ENCODE data around the gene SIRT4. TPM values are rescaled to one million over a fixed set of nuclear protein-coding genes. Genes with fewer than 3 reads are reported as not detected.

Gene SIRT4
- total and polyA plus RNA-seq, 2 of the 13 experiments (the other 11 are each of a cell fraction or from before 2014, with no cell fraction given): 3.4 to 5.8 TPM

DNA sequence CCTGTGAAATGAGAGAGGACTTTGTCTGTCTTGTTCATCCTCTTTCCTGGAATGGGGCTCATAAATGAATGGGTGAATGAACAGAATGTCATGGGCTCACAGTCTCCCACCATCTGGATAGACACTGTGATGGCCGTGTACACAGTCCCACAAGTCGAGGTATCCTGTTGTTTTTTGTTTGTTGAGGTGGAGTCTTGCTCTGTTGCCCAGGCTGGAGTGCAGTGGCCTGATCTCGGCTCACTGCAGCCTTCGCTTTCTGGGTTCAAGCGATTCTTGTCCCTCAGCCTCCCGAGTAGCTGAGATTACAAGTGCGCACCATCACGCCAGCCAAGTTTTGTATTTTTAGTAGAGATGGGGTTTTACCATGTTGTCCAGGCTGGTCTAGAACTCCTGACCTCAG, 41.6 kb downstream of the SIRT4 start:
- Histone ChIP-seq H3K4me1 (ENCODE audit: insufficient read depth, low read length) (peaks cover 34% of the 10 kb centered on the region), H4K20me1 (ENCODE audit: insufficient read depth, low read length) (no peaks in the 10 kb centered on the region), H3K27ac (ENCODE audit: extremely low read length, insufficient read depth, low read length) (no peak overlapping the region), H3K4me3 (replicated peaks in 1 of 3; ENCODE audit: insufficient read depth in 1 of 3, low read depth in 2 of 3, low read length in 3 of 3) (no peak overlapping the region), H3K36me3 (replicated peaks in 1 of 2; ENCODE audit: control insufficient read depth in 1 of 2, insufficient read depth in 2 of 2, low read length in 2 of 2) (no peaks in the 10 kb centered on the region), H3K9me3 (ENCODE audit: low read length) (no peaks in the 10 kb centered on the region), H3K79me2 (ENCODE audit: insufficient read depth, low read length) (no peaks in the 10 kb centered on the region), H3K4me2 (ENCODE audit: low read depth, low read length) (no peak overlapping the region), H3K27me3 (ENCODE audit: control insufficient read depth in 1 of 2, insufficient read depth in 2 of 2, low read length in 2 of 2) (no peaks in the 10 kb centered on the region), H2AFZ (ENCODE audit: low read length) (no peak overlapping the region), H3K9ac (ENCODE audit: insufficient read depth, low read depth, low read length) (no peak overlapping the region)
- intact Hi-C loops (cut with micrococcal nuclease; ENCODE audit: unreplicated experiment) (no loop called here), in situ Hi-C loops (cut with HindIII; ENCODE audit: extremely low pct_ligation_motif_present, low pct_unique_long_range_greater_than_20kb) (no loop called here)
- 48% methylated on average over 8 of the region's 8 CpGs for WGBS (ENCODE audit: low lambda C conversion rate)
- TF ChIP-seq ZNF547 (CRISPR knock-in tag; IDR thresholded peaks at IDR 0.05) (no peak), STAT5B (CRISPR knock-in tag; IDR thresholded peaks at IDR 0.05) (no peak), NRL (CRISPR knock-in tag; IDR thresholded peaks at IDR 0.05; ENCODE audit: borderline replicate concordance) (no peak), GPN1 (CRISPR knock-in tag; IDR thresholded peaks at IDR 0.05; ENCODE audit: borderline replicate concordance) (no peak), ZNF431 (CRISPR knock-in tag; IDR thresholded peaks at IDR 0.05; ENCODE audit: borderline replicate concordance, low read depth) (no peak), ZNF292 (CRISPR knock-in tag; IDR thresholded peaks at IDR 0.05; ENCODE audit: borderline replicate concordance, low read depth) (no peak), CHD2 (IDR thresholded peaks at IDR 0.05; ENCODE audit: low read depth, low read length) (no peak), ZKSCAN1 (IDR thresholded peaks at IDR 0.05; ENCODE audit: low read length) (no peak), RBM22 (optimal IDR thresholded peaks at IDR 0.05; ENCODE audit: low read length) (no peak)
- ATAC-seq: no peak
- ChIA-PET CTCF (ENCODE audit: low intra/inter-chr PET ratio, low total read pairs) (no interaction called here), POLR2A (no interaction called here)
- DNase-seq (ENCODE audit: low spot score): no peak
- no TSS peak for BruUV-seq (replicated peaks)
- FAIRE-seq: no peak

DNA sequence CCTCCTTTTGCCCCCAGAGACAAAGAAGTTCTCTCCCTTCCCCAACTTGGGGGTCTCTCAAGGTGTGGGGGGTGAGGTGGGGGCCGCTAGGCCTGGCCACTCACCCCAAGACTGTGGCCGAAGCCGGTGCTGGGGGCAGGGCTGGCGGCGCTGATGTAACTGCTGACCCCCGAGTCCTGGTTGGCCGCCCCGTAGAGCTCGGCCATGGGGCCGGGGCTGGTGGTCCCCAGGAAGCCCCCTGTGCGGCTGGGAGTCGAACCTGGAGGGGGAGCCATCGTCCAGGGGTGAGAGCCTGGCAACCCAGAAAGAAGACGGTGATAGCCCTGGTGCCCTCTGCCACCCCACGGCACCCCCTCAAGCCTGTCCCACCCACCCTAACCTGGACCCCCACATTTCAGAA, 43.9 kb downstream of the SIRT4 start:
- Histone ChIP-seq H3K4me1 (ENCODE audit: insufficient read depth, low read length) (peaks cover 31% of the 10 kb centered on the region), H3K36me3 (replicated peaks in 1 of 2; ENCODE audit: control insufficient read depth in 1 of 2, insufficient read depth in 2 of 2, low read length in 2 of 2) (no peaks in the 10 kb centered on the region), H3K4me3 (replicated peaks in 1 of 3; ENCODE audit: insufficient read depth in 1 of 3, low read depth in 2 of 3, low read length in 3 of 3) (no peak overlapping the region), H3K9ac (ENCODE audit: insufficient read depth, low read depth, low read length) (no peak overlapping the region), H3K27ac (ENCODE audit: extremely low read length, insufficient read depth, low read length) (no peak overlapping the region), H3K27me3 (ENCODE audit: control insufficient read depth in 1 of 2, insufficient read depth in 2 of 2, low read length in 2 of 2) (no peaks in the 10 kb centered on the region), H4K20me1 (ENCODE audit: insufficient read depth, low read length) (no peaks in the 10 kb centered on the region), H3K9me3 (ENCODE audit: low read length) (no peaks in the 10 kb centered on the region), H2AFZ (ENCODE audit: low read length) (no peak overlapping the region), H3K4me2 (ENCODE audit: low read depth, low read length) (no peak overlapping the region), H3K79me2 (ENCODE audit: insufficient read depth, low read length) (no peaks in the 10 kb centered on the region)
- no peak for FAIRE-seq
- ATAC-seq: no peak
- TF ChIP-seq ZNF264 (CRISPR knock-in tag; IDR thresholded peaks at IDR 0.05) (no peak), RELA (CRISPR knock-in tag; IDR thresholded peaks at IDR 0.05) (no peak), GPN1 (CRISPR knock-in tag; IDR thresholded peaks at IDR 0.05; ENCODE audit: borderline replicate concordance) (no peak), GATA4 (IDR thresholded peaks at IDR 0.05; ENCODE audit: borderline replicate concordance, low read depth) (no peak), ZMYM2 (CRISPR knock-in tag; IDR thresholded peaks at IDR 0.05) (no peak), FOXA1 (IDR thresholded peaks at IDR 0.05) (no peak), FOXA1 (CRISPR knock-in tag; IDR thresholded peaks at IDR 0.05) (no peak), ZNF782 (CRISPR knock-in tag; IDR thresholded peaks at IDR 0.05; ENCODE audit: borderline replicate concordance) (no peak), LCORL (IDR thresholded peaks at IDR 0.05) (no peak), LCORL (CRISPR knock-in tag; IDR thresholded peaks at IDR 0.05) (no peak), ZNF354B (CRISPR knock-in tag; IDR thresholded peaks at IDR 0.05) (no peak), KAT7 (CRISPR knock-in tag; IDR thresholded peaks at IDR 0.05; ENCODE audit: borderline replicate concordance) (no peak), HOXA7 (CRISPR knock-in tag; IDR thresholded peaks at IDR 0.05) (no peak)
- TF ChIP-seq, protein P1, sequence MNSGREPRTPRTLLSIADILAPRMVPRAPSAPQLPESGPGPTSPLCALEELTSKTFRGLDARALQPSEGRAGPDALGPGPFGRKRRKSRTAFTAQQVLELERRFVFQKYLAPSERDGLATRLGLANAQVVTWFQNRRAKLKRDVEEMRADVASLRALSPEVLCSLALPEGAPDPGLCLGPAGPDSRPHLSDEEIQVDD (CRISPR knock-in tag; IDR thresholded peaks at IDR 0.05; ENCODE audit: borderline replicate concordance): no peak
- WGBS (ENCODE audit: low lambda C conversion rate): 71% methylated on average over 11 of the region's 15 CpGs
- no TSS peak for BruUV-seq (replicated peaks)
- ChIA-PET POLR2A (no interaction called here), CTCF (ENCODE audit: low intra/inter-chr PET ratio, low total read pairs) (no interaction called here)
- DNase-seq (ENCODE audit: low spot score): no peak
- intact Hi-C loops (cut with micrococcal nuclease; ENCODE audit: unreplicated experiment) (no loop called here), in situ Hi-C loops (cut with HindIII; ENCODE audit: extremely low pct_ligation_motif_present, low pct_unique_long_range_greater_than_20kb) (no loop called here)

Measured in HepG2 (cell line).